GM21360 (cell line): Measurements from ENCODE around the gene MAT2A.

ENCODE experiments used
- ATAC-seq: cut with Tn5 transposase; IDR thresholded peaks from one replicate; pipeline ENCODE4 v1.9.1; 2021; ENCODE audit warnings: mild to moderate bottlenecking, moderate library complexity; ENCODE audit not compliant: unreplicated experiment

The MAT2A gene

DNA sequence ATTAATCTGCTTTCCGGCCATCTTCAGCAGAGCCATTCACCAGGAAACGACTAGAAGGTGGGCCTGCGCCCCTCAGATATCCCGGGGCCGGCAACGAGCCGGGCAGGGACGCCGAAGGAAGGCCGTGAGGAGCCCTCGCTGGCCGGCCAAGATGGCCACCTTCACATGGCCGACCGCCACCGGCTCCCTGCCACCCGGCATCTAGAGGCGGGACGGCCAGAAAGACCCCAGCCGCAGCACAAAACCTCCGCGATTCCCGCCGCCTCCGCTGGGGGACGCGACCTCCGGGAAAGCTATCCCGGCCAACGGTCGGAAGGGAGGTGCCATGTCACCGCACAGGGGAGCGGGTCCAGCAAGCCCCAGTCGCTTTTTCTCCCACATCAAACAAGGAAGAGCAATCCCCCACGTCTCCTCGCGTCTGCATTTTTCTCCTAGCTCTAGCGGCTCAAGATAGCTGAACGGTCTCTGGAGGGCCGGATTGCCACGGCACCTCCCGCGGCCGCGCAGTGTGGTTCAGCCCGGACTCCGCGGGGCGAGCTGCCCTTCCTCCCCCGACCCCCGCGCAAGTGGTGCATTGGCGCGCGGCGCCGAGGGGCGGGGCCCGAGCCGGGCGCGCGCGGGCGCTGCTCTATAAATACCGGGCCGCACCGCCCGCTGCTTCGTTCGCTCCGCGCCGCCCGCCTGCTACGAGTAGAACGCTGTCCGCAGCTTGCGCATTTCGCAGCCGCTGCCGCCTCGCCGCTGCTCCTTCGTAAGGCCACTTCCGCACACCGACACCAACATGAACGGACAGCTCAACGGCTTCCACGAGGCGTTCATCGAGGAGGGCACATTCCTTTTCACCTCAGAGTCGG is at the start of gene MAT2A:
Gene MAT2A, plus strand, starts transcription at position 662 of the 854 bp plus-strand sequence. Its CDS starts 120 bp downstream, at position 782.
- ATAC-seq = peak; percentile 65

DNA sequence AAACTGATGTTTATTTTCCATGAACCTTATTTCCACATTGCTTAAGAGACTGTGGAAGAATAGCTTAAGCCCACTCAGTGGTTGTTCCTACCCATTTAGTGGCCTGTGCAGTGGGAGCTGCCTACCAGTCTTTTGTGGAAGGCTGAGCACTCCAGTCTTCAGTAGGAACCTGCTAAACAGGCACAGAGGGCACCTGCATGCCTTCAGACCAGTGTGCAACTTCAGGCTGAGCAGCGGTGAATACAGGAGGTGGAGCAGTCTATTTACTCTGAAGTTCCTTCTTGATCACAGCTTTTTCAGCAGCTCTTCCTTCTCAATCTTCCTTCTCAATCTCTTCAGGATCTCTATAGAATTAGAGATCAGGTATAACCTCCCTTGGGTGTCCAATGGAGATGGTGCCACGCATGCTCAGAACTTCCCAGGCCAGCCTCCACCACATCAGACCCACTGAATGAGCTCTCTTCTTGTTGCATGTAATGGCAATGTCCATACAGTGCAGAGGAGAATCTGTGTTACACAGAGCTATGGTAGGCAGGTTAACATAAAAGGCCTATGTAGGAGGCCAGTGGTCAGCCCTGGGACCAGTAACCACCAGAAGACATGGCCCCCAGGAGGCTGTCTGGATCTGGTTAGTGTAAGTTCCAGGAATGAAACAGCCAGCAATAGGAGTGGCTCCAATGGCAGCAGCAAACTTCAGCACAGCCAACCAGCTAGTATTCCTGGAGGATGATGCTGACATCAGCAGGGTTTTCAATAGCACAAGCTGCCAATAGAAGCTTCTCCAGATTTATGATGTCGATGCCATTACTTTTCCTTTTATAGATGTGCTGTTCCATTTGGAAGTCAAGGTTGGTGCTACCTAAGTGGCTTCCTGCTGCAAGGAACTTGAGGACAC is 47.9 kb upstream of the MAT2A start:
- no peak for ATAC-seq

DNA sequence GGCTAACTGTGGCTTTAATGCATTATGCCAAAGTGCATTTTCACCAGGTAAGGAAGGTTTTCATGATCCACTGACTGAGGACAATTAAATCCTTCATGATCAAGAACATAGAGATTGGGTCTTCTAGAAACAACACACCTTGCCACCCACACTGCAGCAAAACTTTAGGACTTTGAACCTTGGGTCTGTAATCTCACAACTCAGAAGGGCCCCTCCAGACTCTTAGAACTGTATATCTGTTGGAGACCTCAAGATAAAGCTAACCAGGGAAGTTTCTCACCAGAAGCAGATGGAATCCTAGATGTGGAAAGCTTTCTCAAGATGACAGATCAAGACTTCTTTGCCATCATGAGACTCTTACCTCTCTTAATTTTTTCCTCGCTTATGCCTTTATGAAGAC is 42.5 kb upstream of the MAT2A start:
- no peak for ATAC-seq

DNA sequence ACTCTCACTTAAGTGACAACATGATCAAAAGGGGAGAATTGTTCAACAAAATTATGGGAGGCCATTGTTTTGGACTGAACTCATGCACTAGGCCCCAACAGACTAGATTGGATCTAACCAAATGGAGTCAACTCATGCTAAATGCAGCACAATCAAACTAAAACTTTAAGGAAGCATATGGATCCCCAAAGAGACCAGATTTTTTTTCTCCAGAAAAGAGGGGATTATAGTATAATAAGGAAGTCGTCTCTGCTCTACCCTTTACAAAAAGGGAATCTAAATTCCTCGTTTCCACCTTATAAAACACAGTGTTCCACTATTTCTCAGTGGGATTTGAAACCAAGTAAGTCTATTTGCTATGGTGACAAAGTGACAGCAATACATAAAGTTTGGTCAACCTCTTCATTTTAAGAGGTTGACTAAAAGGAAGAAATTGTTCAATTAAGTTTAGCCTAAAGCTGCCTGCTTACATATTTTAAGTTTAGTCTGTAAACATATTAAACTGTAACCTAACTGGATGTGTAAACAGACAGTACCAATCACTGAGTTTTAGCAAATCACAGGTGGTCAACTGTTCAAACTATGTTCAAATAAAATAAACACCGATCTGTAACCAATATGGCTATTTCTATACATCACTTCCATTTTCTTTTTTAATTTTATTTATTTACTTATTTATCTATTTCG is 40.9 kb upstream of the MAT2A start:
- no peak for ATAC-seq

DNA sequence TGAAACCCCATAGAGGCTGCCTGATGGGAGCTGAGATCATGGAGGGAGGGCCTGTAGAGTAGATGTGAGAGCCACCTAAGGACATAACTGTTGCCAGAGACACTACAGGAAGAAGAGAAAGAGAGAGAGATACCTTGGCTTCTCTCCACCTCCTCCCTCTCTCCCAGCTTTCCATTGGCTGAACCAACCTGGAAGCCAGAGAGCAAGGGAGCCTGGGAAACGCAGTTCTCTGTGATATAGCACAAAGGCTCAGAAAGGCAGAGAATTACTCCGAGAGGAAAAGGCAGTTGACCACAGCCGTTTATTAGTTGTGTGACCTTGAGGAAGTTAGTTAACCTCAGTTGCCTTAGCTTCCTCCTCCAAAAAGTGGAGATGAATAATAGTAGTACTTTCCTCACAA is 37.7 kb upstream of the MAT2A start:
- ATAC-seq = no peak

DNA sequence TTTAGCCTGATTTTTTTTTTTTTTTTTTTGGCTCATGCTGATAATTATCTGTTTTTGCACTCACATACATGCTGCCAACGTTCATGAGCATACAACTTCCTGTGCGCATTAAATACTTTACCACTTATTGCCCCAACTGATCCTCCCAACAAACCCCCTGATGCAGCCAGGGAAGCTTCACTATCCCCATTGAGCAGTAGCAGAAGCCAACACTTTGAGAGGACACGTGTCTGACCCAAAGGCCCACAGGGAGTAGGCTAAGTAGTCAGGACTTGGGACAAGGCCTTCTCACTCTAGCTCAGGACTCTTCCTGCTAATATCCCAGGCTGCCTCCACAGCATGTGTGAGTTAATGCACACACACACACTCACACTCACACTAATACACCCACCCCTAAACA is 36.2 kb upstream of the MAT2A start:
- ATAC-seq = no peak

DNA sequence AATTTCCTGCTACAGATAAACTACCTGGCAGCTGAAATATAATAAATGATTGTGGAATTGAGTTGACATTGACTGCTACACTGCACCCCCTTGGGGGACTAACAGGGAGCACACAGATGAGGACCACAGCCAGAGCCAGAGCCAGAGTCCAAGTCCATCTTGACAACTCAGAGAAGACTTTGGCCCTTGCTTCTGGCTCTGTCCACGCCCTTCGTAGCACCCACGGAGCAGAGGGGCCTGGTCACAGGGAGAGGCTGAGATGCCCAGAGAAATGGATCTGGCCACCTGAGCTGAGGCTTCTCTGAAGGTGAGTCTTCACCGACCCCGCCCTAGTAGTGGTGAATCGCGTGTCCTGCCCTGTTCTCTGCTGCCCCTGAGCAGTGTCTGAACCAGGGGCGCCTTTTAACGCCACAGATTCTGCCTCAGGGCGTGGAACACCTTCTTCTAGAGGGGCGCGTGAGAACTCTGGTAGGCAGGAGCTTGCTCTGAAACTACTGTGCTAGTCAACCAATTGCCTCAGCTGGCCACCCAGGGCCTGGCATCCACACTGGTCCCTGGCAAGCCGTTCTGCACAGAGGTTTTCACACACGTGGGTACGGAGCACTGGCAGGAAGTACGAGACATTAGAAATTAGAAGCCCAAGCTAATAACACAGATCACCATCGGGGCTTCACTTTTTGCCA is 35.7 kb upstream of the MAT2A start:
- no peak for ATAC-seq

DNA sequence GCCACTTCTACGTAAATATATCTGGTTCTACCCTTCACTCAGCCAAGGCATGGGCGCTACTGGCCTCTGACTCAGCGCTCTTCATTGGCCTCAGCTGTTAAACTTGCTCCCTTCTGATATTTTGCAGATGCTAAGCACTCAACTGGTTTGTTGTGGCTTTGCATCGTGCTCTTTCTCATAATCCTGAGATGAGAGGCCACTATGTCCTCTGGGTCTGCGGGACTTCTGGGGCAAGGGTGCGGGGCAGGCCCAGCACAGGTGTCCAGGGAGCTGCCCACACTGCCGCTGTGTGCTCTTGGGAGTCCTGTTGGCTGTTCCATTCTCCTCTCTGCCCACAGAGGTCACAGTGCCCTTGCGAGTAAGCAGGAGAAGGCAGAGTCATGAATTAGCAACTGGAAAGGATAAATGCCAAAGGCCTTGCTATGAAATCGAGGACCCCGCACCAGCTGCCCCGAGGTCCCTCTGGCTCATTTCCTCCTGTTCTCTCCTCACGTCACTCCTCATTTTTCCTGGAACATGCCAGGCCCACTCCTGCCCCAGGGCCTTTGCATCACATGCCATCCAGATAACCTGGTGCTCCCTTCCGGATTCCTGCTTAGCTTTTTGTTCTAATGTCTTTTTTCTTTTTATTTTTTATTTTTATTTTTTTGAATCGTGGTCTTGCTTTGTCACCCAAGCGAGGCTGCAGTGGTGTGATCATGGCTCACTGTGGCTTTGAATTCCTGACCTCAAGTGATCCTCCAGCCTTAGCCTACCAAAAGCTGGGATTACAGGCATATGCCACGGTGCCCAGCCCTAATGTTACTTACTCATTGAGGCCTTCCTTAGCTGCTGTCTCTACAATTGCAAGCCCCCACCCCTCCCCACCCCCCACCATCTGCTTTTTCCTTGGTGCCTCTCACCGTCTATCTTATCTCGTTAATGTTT is 34.9 kb upstream of the MAT2A start:
- ATAC-seq = no peak

DNA sequence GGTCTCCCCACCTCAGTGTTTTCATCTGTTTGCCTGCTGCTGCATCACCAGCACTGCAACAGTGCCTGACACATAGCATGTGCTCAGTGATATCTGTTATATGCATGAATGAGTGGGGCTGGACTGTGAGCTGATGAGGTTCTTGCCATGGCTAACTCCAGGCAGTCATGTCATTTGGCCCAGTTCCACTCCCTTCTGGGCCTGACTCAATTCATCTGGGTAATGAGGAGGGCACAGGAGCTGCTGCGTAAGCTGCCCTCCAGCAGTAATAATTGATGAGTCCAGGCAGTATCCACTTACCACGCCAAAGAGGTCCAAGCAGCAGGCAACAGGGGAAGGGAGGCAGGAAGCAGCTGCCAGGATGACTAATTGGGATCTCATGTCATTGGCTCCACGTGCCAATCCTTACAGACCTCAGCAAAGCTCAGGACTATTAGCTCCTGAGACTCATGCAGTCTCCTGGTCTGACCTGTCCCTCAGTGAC is 34.1 kb upstream of the MAT2A start:
- ATAC-seq = no peak

DNA sequence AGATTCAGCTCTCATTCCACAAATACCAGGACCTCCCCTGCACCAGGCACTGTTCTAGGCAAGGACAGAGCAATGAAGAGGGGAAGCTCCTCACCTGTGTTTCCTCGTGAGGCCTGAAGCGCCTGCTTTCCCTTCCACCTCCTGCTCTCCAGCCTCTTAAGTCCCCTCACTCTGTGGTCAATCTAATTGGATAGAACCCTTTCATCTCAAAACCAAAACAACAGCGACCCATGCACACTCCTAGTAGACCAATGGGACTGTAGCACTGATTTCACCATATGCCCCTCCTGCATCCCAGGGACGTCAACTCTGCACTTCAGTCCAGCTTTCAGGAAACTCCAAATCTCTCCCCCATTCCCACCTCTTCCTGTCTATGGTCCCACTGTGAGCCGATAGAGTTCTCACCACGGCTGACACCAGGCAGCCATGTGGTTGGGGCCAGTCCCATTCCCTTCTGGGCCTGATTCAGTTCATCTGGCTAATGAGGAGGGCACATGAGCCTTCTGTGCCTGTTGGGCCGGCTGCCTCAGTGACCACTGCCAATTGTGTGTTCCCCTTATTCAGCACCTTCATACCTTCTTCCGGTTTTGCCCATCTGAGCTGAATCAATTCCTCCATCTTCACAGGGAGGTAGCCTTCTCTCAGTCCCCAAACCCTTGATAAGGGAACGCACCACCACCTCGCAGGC is 33.3 kb upstream of the MAT2A start:
- ATAC-seq = no peak

DNA sequence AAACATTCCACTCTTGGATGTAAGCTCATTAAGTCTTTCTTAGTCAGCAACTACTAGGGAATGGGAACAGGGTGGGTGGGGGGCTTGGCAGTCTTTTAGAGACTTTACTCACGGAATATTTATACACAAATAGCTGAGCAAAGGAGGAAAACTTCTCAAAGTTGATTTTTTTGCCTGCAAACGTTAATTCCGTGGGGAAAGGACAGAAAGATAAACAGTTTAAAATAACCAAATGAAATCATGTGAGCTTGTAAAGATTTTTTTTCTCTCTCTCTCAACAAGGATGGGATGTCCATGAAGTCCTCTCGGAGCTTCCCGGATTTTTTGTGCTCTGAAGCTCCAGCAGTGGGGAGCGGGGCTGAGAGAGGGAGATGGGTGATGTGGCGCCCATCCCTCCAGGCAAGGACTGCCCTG is 32.2 kb upstream of the MAT2A start:
- ATAC-seq = no peak

DNA sequence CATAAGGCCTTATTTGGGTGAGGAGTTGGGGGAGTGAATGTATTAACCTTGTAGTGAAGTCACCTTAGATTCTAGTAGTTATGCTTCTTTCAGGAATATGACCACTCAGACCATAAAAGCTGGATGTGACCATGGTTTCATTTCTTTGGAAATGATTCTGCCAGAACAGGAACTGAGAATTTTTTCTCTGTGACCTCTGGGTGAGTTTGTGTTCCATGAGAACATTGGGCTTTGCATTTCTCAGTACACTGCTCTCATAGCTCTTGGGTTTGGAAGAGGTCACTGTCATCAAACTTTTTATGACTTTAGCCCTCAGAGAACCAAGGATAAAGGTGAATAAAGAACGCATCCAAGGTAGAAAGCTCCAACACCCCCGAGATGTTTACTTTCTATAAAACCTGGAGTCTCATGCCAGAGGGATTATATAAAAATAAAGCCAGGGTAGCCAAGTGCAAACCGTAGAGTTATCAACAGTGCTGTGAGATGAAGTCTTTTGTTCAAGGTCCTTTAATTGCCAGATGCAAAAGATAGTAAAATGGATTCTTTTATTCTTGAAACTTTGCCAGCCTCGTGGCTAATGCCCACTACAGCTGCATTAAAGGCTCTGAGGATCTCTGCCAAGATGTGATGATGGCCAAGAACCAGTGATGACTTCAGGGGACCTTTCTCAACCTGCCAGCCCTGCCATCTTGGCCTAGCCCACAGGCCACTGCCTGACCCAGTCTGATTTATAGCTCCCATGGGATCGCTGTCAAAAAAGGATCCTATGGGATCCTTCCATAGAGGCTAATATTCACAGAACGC is 27.8 kb upstream of the MAT2A start:
- ATAC-seq = no peak

DNA sequence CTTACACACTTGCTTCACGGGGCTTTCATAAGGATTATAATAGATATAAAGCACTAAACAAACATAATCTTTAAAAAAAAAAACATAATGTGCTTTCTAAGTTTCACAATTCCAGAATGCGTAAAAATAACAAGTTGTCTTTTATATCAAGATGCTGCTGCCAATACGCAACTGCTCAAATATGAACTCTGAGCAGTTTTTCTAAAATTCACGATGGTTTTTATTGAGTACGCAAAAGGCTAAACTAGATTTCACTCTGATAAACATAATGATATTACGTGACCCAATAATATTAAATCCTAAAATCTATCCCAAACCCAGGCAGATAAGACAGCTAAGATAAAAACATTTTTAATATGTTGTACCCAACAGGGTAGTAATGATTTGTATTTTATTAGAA is 24.6 kb upstream of the MAT2A start:
- no peak for ATAC-seq

DNA sequence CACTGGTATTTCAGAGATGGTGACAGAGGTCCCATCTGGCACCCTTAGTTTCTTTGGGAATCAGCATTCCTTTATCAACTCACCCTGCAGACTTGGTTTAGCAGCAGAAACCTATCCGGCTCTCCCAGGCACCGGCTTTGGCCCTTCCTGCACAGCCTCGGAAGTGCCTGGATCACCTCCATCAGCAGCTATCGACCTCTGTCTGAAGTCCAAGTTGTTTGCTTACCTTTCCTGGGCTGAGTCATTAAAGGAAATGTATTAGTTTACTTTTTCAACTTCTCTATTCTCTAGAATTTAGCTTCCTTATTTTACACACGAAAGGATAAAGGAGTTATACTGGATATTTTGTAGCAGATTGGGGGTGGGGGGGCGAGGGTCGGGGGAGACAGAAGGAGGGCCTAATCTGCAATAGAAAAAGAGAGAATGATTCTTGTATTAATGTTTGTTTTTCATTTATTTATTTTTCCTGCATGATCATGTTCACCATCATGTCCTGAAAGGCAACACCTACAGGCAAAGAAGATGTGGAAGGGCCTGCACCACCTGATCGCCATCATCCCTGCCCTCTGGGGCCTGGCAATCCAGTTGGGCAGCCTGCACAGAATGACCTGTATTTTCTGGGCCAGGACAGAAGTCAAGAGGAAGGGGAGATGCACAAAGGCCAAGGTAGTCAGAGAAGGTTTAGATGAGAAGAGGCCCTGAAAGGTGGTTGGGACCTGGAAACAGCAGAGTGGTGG is 22.1 kb upstream of the MAT2A start:
- no peak for ATAC-seq

DNA sequence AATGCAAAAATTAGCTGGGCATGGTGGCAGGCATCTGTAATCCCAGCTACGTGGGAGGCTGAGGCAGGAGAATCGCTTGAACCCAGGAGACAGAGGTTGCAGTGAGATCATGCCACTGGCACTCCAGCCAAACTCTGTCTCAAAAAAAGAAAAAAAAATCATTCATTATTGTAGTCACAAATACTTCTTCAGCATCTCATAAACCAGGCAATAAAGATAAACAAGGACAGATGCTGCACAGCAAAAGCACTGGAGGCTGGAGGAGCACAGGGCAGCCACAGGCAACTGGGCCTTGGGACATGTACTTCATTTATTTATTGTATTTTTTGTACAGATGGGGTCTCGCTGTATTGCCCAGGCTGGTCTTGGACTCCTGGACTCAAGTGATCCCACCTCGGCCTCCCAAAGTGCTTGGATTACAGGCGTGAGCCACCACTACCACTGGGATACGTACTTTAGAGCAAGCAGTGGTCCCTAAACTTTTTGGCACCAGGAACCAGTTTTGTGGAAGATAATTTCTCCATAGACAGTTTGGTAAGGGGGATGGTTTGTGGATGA is 16.8 kb upstream of the MAT2A start:
- ATAC-seq = no peak

DNA sequence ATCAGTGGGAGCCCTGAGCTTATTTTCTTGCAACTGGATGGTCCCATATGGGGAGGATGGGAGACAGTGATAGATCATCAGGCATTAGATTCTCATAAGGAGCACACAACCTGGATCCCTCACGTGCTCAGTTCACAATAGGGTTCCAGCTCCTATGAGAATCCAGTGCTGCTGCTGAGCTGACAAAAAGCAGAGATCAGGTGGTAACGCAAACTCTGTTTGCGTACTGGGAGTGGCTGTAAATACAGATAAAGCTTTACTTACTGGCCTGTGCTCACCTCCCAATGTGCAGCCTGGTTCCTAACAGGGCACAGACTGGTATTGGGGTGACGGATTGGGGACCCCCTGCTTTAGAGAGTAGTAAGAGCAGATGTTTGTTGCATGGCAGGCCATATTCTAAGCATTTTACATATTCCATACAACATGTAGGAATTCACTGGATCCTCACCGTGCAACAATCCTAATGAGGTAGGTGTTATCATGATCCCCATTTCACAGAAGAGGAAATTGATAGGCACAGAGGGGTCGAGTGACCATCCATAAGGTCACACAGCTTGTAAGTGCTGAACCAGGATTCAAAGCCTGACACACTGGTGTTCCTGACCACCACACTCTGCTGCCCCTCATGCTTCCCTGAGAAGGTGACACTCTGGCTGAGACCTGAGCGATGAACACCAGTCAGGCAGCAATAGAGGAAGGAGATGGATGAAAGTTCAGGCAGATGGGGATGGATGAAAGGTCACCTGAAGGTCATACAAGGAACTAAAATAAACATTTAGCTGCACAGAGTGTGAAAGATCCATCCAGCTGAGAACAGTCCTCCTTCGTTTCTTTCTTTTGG is 15.7 kb upstream of the MAT2A start:
- no peak for ATAC-seq
